ENCODE results near the gene PTTG1IP.

DNA sequence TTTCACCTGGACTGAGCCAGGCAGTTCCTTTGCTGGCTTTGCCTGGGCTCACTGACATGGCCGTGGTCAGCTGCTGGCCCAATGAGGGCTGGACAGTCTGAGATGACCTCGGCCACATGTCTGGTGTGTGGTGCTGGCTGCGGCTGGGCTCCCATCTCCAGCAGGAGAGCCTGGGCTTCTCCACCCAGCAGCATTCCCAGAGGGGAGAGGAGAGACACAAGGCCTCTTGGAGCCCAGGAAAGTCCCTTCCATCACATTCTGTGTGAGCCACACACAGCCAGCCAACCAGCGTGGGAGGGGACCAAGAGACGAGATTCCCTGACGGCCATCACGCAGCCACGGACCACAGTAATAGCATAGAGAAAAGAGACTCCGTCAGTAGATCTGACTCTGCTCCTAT, 34.5 kb downstream of the PTTG1IP start:
- TF ChIP-seq, protein P1, sequence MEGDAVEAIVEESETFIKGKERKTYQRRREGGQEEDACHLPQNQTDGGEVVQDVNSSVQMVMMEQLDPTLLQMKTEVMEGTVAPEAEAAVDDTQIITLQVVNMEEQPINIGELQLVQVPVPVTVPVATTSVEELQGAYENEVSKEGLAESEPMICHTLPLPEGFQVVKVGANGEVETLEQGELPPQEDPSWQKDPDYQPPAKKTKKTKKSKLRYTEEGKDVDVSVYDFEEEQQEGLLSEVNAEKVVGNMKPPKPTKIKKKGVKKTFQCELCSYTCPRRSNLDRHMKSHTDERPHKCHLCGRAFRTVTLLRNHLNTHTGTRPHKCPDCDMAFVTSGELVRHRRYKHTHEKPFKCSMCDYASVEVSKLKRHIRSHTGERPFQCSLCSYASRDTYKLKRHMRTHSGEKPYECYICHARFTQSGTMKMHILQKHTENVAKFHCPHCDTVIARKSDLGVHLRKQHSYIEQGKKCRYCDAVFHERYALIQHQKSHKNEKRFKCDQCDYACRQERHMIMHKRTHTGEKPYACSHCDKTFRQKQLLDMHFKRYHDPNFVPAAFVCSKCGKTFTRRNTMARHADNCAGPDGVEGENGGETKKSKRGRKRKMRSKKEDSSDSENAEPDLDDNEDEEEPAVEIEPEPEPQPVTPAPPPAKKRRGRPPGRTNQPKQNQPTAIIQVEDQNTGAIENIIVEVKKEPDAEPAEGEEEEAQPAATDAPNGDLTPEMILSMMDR (IDR thresholded peaks at IDR 0.05) = no peak
- TF ChIP-seq EP300 (IDR thresholded peaks at IDR 0.05; ENCODE audit: low read depth) = no peak
- no peak for TF ChIP-seq POLR2A (IDR thresholded peaks at IDR 0.05)
- no peak for TF ChIP-seq POLR2AphosphoS5 (IDR thresholded peaks at IDR 0.05)

Data from transverse colon (tissue), 4 donors.